ENCODE results near the gene PHLDB1. TPM values are rescaled to one million over a fixed set of nuclear protein-coding genes. Genes with fewer than 3 reads are reported as not detected.
A peak's percentile ranks its signal among the peaks of the same experiment; 100 is the strongest.

PHLDB1 gene
- total RNA-seq, 1 donor = 93.5 TPM

DNA sequence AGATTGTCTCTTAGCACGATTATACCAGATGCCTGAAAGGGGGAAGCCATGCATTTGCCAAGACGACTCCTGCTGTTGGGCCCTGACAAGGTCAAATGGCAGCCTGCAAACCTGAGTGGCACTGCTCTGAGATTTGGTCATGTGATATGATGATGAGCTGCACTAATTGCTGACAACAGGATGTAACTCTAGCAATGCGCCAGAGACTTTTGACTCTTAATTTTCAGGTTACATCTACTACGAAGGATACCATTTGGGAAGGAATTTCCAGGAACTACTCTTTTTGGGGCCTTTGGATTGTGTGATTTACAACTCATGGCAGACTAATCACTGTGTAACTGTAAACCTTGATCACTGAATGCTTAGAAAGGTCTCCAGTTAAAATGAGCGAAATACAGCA is 59.0 kb downstream of the PHLDB1 start:
- H3K4me3 ChIP-seq (ENCODE audit: low read depth, low read length) = no peak overlapping the region
- no peak for DNase-seq (ENCODE audit: low read depth)
- TF ChIP-seq, protein P1, sequence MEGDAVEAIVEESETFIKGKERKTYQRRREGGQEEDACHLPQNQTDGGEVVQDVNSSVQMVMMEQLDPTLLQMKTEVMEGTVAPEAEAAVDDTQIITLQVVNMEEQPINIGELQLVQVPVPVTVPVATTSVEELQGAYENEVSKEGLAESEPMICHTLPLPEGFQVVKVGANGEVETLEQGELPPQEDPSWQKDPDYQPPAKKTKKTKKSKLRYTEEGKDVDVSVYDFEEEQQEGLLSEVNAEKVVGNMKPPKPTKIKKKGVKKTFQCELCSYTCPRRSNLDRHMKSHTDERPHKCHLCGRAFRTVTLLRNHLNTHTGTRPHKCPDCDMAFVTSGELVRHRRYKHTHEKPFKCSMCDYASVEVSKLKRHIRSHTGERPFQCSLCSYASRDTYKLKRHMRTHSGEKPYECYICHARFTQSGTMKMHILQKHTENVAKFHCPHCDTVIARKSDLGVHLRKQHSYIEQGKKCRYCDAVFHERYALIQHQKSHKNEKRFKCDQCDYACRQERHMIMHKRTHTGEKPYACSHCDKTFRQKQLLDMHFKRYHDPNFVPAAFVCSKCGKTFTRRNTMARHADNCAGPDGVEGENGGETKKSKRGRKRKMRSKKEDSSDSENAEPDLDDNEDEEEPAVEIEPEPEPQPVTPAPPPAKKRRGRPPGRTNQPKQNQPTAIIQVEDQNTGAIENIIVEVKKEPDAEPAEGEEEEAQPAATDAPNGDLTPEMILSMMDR (IDR thresholded peaks at IDR 0.05; ENCODE audit: insufficient read depth, low read length) = no peak

- no peak overlapping the region for H3K4me3 ChIP-seq (ENCODE audit: low read depth, low read length)
- no peak for DNase-seq (ENCODE audit: low read depth)
- TF ChIP-seq, protein P1 (IDR thresholded peaks at IDR 0.05; ENCODE audit: insufficient read depth, low read length) = no peak
Measured at GRCh38 chr11:118670063-118670462, 62.6 kb downstream of the PHLDB1 start.

- DNase-seq (ENCODE audit: low read depth) = no peak
- TF ChIP-seq, protein P1 (IDR thresholded peaks at IDR 0.05; ENCODE audit: insufficient read depth, low read length) = no peak
- H3K4me3 ChIP-seq (ENCODE audit: low read depth, low read length) = no peak overlapping the region
Measured at GRCh38 chr11:118671254-118671653, 63.8 kb downstream of the PHLDB1 start.

DNA sequence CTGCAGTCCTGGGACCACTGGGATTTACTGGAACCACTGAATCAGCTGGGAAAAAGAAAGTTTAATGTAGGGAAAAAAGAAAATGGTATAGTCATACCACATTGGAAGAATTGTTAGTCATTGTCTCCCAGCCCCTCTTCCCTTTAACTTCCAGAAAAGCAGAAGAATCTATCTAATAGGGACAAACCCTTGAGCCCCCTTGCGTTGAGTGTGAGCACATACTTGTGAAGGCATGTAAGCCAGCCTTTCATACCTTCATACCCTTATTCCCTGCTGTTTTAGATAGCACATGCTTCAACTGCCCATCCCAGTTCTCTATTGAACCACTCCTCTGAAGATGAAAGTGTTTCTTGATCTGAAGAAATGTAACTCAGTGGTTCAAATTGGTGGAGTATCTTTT is 65.4 kb downstream of the PHLDB1 start:
- TF ChIP-seq, protein P1 (IDR thresholded peaks at IDR 0.05; ENCODE audit: insufficient read depth, low read length) = peak; percentile 26
- no peak for DNase-seq (ENCODE audit: low read depth)
- H3K4me3 ChIP-seq (ENCODE audit: low read depth, low read length) = no peak overlapping the region

DNA sequence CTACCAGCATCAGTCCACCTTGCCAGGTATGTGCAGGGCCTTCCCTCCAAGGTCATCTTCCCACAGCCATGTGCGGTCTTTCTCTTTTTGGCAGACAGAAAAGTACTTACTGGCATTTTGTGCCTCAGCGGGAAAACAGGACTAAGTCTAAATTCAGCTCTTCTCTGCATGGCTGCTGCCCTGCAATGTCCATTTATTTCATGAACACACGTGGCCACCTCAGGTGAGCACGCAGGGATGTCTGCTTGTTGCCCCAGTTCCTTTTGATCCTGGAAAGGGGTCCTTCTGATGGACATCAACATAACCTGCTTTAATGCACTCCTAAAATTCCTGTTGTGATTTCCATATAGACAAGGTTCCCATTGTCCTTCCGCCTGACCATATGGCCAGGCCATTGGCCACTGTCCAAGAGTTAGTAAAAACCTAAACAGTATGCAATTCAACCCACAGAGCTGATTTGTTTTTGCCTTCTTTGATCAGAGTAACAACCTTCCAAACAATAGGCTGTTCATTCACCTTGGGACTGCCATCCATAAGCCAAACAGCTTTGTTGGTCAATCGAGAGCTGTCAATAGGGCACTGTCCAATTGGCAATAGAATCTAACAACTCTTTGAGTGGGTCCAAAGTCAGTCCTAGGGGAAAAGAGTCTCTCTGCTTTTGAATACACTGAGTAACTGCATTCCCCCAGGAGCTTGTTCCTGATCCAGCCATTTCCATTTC is 66.1 kb downstream of the PHLDB1 start:
- no peak for DNase-seq (ENCODE audit: low read depth)
- H3K4me3 ChIP-seq (ENCODE audit: low read depth, low read length) = no peak overlapping the region
- TF ChIP-seq, protein P1 (IDR thresholded peaks at IDR 0.05; ENCODE audit: insufficient read depth, low read length) = no peak

DNA sequence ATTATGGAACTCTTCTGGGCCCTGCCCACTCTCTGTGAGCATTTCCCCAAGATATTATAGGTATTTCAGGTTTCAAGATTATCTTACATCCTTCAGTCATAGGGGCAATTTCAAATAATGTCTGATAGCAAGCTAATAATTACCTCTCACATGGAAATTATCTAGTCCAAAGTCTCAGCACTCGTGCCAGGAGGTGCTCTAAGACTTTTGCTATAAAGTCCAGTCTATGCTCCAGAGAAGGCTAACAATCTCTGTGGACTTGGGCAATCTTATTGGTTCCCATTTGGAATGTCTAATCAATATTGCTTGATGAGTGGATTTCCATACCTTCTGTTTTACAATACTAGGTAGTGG is 66.6 kb downstream of the PHLDB1 start:
- no peak for DNase-seq (ENCODE audit: low read depth)
- TF ChIP-seq, protein P1 (IDR thresholded peaks at IDR 0.05; ENCODE audit: insufficient read depth, low read length) = no peak
- no peak overlapping the region for H3K4me3 ChIP-seq (ENCODE audit: low read depth, low read length)

- DNase-seq (ENCODE audit: low read depth) = no peak
- TF ChIP-seq, protein P1 (IDR thresholded peaks at IDR 0.05; ENCODE audit: insufficient read depth, low read length) = no peak
- no peak overlapping the region for H3K4me3 ChIP-seq (ENCODE audit: low read depth, low read length)
Measured at GRCh38 chr11:118677977-118678376, 70.6 kb downstream of the PHLDB1 start.

All from fibroblast of the aortic adventitia (primary cell).